Loucy (cell line): Measurements from ENCODE around the gene ERC1.

Experiments
- H2AFZ ChIP-seq: fragments of 200-600 bp; sonication (generic); 2 replicates; pipeline ENCODE4 v1.6.0; 2016; ENCODE audit warnings: antibody characterized with exemption, mild to moderate bottlenecking, low read length, moderate library complexity
- H3F3A ChIP-seq: fragments of 200-600 bp; 2 replicates; pipeline ENCODE4 v1.6.0; 2016; ENCODE audit warnings: antibody characterized with exemption, low read depth, mild to moderate bottlenecking
- H3K27me3 ChIP-seq: fragments of 200-600 bp; sonication (generic); 2 replicates; pipeline ENCODE4 v1.6.1; 2014; ENCODE audit warnings: low read length, mild to moderate bottlenecking; ENCODE audit not compliant: insufficient read depth, poor library complexity, severe bottlenecking
- H3K36me3 ChIP-seq: fragments of 200-600 bp; sonication (generic); 2 replicates; pipeline ENCODE4 v1.6.1; 2016; ENCODE audit warnings: low read length; ENCODE audit not compliant: insufficient read depth
- H3K4me1 ChIP-seq: fragments of 200-600 bp; sonication (generic); 2 replicates; pipeline ENCODE4 v1.5.1; 2014; ENCODE audit warnings: low read length, mild to moderate bottlenecking; ENCODE audit not compliant: insufficient read depth, poor library complexity, severe bottlenecking
- H3K4me2 ChIP-seq: fragments of 200-600 bp; sonication (generic); 2 replicates; pipeline ENCODE4 v1.6.0; 2014; ENCODE audit warnings: antibody characterized with exemption, low read length, low read depth, mild to moderate bottlenecking; ENCODE audit not compliant: poor library complexity, severe bottlenecking
- H3K4me3 ChIP-seq: fragments of 200-600 bp; sonication (generic); 2 replicates; pipeline ENCODE4 v1.5.1; 2014; ENCODE audit warnings: low read length, mild to moderate bottlenecking, mixed read lengths; ENCODE audit not compliant: poor library complexity, severe bottlenecking
- H3K79me2 ChIP-seq: fragments of 200-600 bp; sonication (generic); 2 replicates; pipeline ENCODE4 v1.6.1; 2014; ENCODE audit warnings: low read length; ENCODE audit not compliant: insufficient read depth
- H3K9ac ChIP-seq: fragments of 200-600 bp; sonication (generic); 2 replicates; pipeline ENCODE4 v1.6.0; 2014; ENCODE audit warnings: mild to moderate bottlenecking, low read depth, low read length, moderate library complexity; ENCODE audit not compliant: poor library complexity, severe bottlenecking
- H3K9me2 ChIP-seq: fragments of 200-600 bp; sonication (generic); replicated peaks from 2 replicates; pipeline ENCODE4 v1.6.1; 2016; ENCODE audit warnings: low read depth, low read length, mixed read lengths
- H3K9me3 ChIP-seq: fragments of 200-600 bp; sonication (generic); 2 replicates; pipeline ENCODE4 v1.6.1; 2014; ENCODE audit warnings: mild to moderate bottlenecking, antibody characterized with exemption, low read length, low read depth; ENCODE audit not compliant: insufficient read depth
- H4K20me1 ChIP-seq: fragments of 200-600 bp; sonication (generic); 2 replicates; pipeline ENCODE4 v1.6.0; 2014; ENCODE audit warnings: antibody characterized with exemption, low read length, mild to moderate bottlenecking; ENCODE audit not compliant: insufficient read depth, poor library complexity, severe bottlenecking
- EZH2phosphoT487 ChIP-seq: fragments of 200-600 bp; IDR thresholded peaks from 2 replicates; pipeline ENCODE4 v1.6.1; 2018; ENCODE audit warnings: antibody characterized with exemption, mild to moderate bottlenecking, moderate library complexity, borderline replicate concordance
- TF ChIP-seq, protein P1 (sequence below): fragments of 200-600 bp; sonication (generic); conservative IDR thresholded peaks from 2 replicates; pipeline ENCODE4 v1.5.1; 2014; ENCODE audit warnings: mild to moderate bottlenecking, antibody characterized with exemption, low read length

ERC1 gene

DNA sequence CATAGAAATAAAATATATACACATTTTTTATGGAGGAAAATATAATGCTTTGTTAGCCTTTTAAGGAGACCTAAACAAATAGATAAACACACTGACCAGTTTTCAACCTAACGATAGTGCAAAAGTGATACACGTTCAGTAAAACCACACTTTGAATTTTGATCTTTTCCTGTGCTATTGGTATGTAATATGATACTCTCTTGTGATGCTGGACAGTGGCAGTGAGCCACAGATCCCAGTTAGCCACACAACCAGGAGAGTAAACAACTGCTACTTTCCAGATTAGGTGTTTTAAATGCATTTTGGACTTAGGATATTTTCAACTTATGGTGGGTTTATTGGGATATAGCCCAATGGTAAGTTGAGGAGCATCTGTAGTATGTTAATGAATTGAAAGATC is 243.1 kb downstream of the ERC1 start:
- Histone ChIP-seq H3K9me2 (no peaks in the 10 kb centered on the region), H3K79me2 (no peaks in the 10 kb centered on the region), H3K4me1 (no peaks in the 10 kb centered on the region), H3F3A (no peaks in the 10 kb centered on the region), H2AFZ (no peak overlapping the region), H3K27me3 (no peaks in the 10 kb centered on the region), H3K36me3 (peaks cover 12% of the 10 kb centered on the region; the same call in 1 of the 2 replicates), H3K4me3 (no peak overlapping the region), H3K4me2 (no peak overlapping the region), H4K20me1 (no peaks in the 10 kb centered on the region), H3K9me3 (peaks cover 4% of the 10 kb centered on the region; the same call in 1 of the 2 replicates), H3K9ac (no peak overlapping the region)
- no peak for TF ChIP-seq EZH2phosphoT487
- TF ChIP-seq, protein P1, sequence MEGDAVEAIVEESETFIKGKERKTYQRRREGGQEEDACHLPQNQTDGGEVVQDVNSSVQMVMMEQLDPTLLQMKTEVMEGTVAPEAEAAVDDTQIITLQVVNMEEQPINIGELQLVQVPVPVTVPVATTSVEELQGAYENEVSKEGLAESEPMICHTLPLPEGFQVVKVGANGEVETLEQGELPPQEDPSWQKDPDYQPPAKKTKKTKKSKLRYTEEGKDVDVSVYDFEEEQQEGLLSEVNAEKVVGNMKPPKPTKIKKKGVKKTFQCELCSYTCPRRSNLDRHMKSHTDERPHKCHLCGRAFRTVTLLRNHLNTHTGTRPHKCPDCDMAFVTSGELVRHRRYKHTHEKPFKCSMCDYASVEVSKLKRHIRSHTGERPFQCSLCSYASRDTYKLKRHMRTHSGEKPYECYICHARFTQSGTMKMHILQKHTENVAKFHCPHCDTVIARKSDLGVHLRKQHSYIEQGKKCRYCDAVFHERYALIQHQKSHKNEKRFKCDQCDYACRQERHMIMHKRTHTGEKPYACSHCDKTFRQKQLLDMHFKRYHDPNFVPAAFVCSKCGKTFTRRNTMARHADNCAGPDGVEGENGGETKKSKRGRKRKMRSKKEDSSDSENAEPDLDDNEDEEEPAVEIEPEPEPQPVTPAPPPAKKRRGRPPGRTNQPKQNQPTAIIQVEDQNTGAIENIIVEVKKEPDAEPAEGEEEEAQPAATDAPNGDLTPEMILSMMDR, result no peak

DNA sequence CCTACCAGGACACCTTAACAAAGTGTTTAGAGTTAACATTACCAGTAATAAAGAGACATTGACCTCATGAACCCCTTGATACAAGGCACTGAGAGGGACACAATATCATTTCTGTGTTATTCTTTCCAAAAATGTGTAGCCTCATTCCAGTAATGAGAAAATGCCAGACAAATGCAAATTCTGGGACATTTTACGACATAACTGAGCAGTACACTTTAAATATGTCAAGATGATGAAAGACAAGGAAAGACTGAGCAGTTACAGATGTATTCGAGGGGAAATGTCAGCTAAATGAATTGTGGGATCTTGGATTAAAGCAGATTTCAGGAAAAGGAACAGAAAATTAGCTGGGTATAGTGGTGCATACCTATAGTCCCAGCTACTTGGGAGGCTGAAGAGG is 255.6 kb downstream of the ERC1 start:
- H4K20me1 ChIP-seq, result no peaks in the 10 kb centered on the region
- H3K4me1 ChIP-seq, result no peaks in the 10 kb centered on the region
- TF ChIP-seq EZH2phosphoT487, result no peak
- TF ChIP-seq, protein P1, result no peak
- no peaks in the 10 kb centered on the region for H3K9me3 ChIP-seq
- no peaks in the 10 kb centered on the region for H3K27me3 ChIP-seq
- H3F3A ChIP-seq, result no peaks in the 10 kb centered on the region
- no peak overlapping the region for H3K4me3 ChIP-seq
- H3K4me2 ChIP-seq, result no peak overlapping the region
- H3K36me3 ChIP-seq, result no peaks in the 10 kb centered on the region
- H3K79me2 ChIP-seq, result no peaks in the 10 kb centered on the region
- H3K9me2 ChIP-seq, result no peaks in the 10 kb centered on the region
- H3K9ac ChIP-seq, result no peak overlapping the region
- H2AFZ ChIP-seq, result no peak overlapping the region

DNA sequence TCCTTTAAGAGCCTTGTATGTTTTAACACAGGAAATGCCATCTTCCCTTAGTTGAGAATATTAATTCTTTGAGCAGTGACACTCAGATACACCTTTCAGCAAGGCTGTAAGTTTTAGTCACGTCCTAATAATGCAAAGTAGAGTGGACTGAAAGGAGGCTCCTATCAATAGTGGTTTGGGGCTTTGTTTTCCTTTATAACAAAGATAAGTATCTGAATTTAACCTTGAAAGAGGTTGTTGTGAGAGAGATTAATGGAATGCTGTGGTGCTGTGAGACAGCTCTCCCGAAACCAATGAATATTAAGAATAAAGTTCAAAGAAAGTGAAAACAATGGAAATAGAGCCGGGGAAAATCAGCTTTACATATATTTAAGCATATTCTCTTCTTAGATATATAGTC is 259.6 kb downstream of the ERC1 start:
- no peak for TF ChIP-seq EZH2phosphoT487
- TF ChIP-seq, protein P1, result no peak
- no peaks in the 10 kb centered on the region for H3F3A ChIP-seq
- H3K9me3 ChIP-seq, result no peaks in the 10 kb centered on the region
- no peak overlapping the region for H3K9ac ChIP-seq
- no peaks in the 10 kb centered on the region for H3K36me3 ChIP-seq
- no peak overlapping the region for H3K4me3 ChIP-seq
- H3K79me2 ChIP-seq, result no peaks in the 10 kb centered on the region
- H3K4me1 ChIP-seq, result no peaks in the 10 kb centered on the region
- no peaks in the 10 kb centered on the region for H4K20me1 ChIP-seq
- H3K27me3 ChIP-seq, result no peaks in the 10 kb centered on the region
- no peak overlapping the region for H2AFZ ChIP-seq
- H3K4me2 ChIP-seq, result no peak overlapping the region
- H3K9me2 ChIP-seq, result no peaks in the 10 kb centered on the region
